Thoracic aorta endothelial cell (primary cell): ENCODE results near the gene NDNF. TPM values are rescaled to one million over a fixed set of nuclear protein-coding genes. Genes with fewer than 3 reads are reported as not detected.

Source experiments
- total RNA-seq: library from RNA; depleted of rRNA; stranded (reverse); fragments of >200 nt; gene quantifications from 2 replicates; pipeline ENCODE4 v1.2.3, GENCODE V29; 2012

The NDNF gene
- not detected in 2 replicates for total RNA-seq

GRCh38 chr4:121072224-121073003 lies at the start of gene NDNF:
Gene NDNF (minus strand): TSS chr4:121072535. CDS start chr4:121045837, 26,698 bp downstream.

Other genes with a start within 250 kb of the NDNF start
- gene PRDM5, start 149.8 kb downstream of the NDNF start, total RNA-seq, result 10.1 and 10.7 TPM in 2 replicates
- 0.80 and 0.86 TPM in 2 replicates for gene TNIP3, start 91.8 kb upstream of the NDNF start, total RNA-seq